Measurements from ENCODE around the gene SOX5. TPM values are rescaled to one million over a fixed set of nuclear protein-coding genes. Genes with fewer than 3 reads are reported as not detected.

The SOX5 gene
- polyA plus RNA-seq, 1 of the 3 experiments (the other 2 are of a cell fraction), result 0.21 TPM

DNA sequence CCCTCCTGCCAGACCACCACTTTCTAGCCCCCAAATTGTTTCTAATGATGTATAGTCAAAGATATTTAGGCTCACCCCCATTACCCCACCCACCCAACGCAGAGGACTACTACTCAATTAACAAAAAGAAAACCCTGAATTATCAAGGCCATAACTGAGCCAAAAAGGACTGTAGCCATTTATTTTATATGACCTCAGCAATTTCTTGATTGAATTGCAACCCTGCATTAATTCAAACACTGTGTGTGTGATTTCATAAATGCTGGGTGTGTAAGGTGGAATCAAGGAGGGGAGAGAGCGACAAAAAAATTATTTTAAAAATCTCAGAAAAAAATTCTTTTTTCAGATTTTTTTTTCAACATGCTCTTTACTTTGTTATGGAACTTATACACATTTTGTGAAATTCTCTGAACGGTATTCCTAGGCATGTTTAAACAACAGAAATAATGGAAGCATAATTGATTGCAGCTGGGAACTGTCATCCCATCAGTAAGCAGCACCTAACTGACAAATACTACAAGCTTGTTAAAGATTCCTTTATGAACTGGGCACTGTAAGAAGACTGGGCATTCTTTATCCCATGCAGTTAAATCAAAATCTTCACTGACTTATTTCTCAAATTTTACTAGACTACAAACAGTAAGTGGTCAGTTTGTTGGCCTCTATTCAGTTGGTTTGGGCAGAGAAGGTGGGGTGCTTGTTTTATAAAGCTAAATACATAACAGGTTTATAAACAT, 179.1 kb downstream of the SOX5 start:
- Histone ChIP-seq H4K20me1 (ENCODE audit: insufficient read depth) (no peaks in the 10 kb centered on the region), H3K79me2 (ENCODE audit: insufficient read depth) (no peaks in the 10 kb centered on the region), H2AFZ (ENCODE audit: low read depth) (no peak overlapping the region), H3K4me1 (ENCODE audit: control insufficient read depth in 1 of 2, insufficient read depth in 2 of 2, low read depth in 1 of 2, low read length in 1 of 2) (no peaks in the 10 kb centered on the region), H3F3A (replicated peaks; ENCODE audit: insufficient read depth) (no peaks in the 10 kb centered on the region), H3K4me2 (no peak overlapping the region), H3K36me3 (replicated peaks in 1 of 2; ENCODE audit: control insufficient read depth in 1 of 2, insufficient read depth in 2 of 2, low read length in 1 of 2) (no peaks in the 10 kb centered on the region), H3K9me2 (no peaks in the 10 kb centered on the region), H3K27ac (ENCODE audit: low read depth in 2 of 2, low read length in 1 of 2) (no peak overlapping the region), H3K27me3 (ENCODE audit: insufficient read depth) (no peaks in the 10 kb centered on the region), H3K4me3 (ENCODE audit: low read depth in 2 of 2, low read length in 1 of 2) (no peak overlapping the region), H3K9ac (no peak overlapping the region), H3K9me3 (no peaks in the 10 kb centered on the region)
- no peak for TF ChIP-seq RFX5 (IDR thresholded peaks at IDR 0.05; ENCODE audit: low read length)
- TF ChIP-seq FOSL2 (IDR thresholded peaks at IDR 0.05; ENCODE audit: borderline replicate concordance, low read depth), result no peak
- TF ChIP-seq, protein P1, sequence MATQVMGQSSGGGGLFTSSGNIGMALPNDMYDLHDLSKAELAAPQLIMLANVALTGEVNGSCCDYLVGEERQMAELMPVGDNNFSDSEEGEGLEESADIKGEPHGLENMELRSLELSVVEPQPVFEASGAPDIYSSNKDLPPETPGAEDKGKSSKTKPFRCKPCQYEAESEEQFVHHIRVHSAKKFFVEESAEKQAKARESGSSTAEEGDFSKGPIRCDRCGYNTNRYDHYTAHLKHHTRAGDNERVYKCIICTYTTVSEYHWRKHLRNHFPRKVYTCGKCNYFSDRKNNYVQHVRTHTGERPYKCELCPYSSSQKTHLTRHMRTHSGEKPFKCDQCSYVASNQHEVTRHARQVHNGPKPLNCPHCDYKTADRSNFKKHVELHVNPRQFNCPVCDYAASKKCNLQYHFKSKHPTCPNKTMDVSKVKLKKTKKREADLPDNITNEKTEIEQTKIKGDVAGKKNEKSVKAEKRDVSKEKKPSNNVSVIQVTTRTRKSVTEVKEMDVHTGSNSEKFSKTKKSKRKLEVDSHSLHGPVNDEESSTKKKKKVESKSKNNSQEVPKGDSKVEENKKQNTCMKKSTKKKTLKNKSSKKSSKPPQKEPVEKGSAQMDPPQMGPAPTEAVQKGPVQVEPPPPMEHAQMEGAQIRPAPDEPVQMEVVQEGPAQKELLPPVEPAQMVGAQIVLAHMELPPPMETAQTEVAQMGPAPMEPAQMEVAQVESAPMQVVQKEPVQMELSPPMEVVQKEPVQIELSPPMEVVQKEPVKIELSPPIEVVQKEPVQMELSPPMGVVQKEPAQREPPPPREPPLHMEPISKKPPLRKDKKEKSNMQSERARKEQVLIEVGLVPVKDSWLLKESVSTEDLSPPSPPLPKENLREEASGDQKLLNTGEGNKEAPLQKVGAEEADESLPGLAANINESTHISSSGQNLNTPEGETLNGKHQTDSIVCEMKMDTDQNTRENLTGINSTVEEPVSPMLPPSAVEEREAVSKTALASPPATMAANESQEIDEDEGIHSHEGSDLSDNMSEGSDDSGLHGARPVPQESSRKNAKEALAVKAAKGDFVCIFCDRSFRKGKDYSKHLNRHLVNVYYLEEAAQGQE (IDR thresholded peaks at IDR 0.05; ENCODE audit: low read depth, low read length), result no peak
- no peak for TF ChIP-seq NFIC (IDR thresholded peaks at IDR 0.05; ENCODE audit: borderline replicate concordance)
- no peak for TF ChIP-seq ELF1 (IDR thresholded peaks at IDR 0.05)
- TF ChIP-seq CHD2 (IDR thresholded peaks at IDR 0.05; ENCODE audit: low read length, partially characterized antibody), result no peak
- TF ChIP-seq, protein P2, sequence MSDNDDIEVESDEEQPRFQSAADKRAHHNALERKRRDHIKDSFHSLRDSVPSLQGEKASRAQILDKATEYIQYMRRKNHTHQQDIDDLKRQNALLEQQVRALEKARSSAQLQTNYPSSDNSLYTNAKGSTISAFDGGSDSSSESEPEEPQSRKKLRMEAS (IDR thresholded peaks at IDR 0.05; ENCODE audit: low read depth), result no peak
- TF ChIP-seq MXI1 (IDR thresholded peaks at IDR 0.05; ENCODE audit: low read depth, low read length), result no peak
- no peak for TF ChIP-seq TCF12 (IDR thresholded peaks at IDR 0.05)
- no peak for TF ChIP-seq FOXM1 (IDR thresholded peaks at IDR 0.05; ENCODE audit: low read depth)
- no peak for TF ChIP-seq YY1 (IDR thresholded peaks at IDR 0.05; ENCODE audit: low read depth)
- no peak for TF ChIP-seq FOXJ3 (CRISPR knock-in tag; IDR thresholded peaks at IDR 0.05)
- no peak for TF ChIP-seq JUND (IDR thresholded peaks at IDR 0.05)
- TF ChIP-seq RXRA (IDR thresholded peaks at IDR 0.05; ENCODE audit: borderline replicate concordance, low read depth), result no peak
- no peak for TF ChIP-seq EP300 (IDR thresholded peaks at IDR 0.05; ENCODE audit: borderline replicate concordance in 1 of 2, low read depth in 1 of 2, low read length in 1 of 2)
- TF ChIP-seq GATA2 (CRISPR knock-in tag; IDR thresholded peaks at IDR 0.05), result no peak
- TF ChIP-seq SMC3 (IDR thresholded peaks at IDR 0.05; ENCODE audit: low read depth, low read length), result no peak
- CTCF ChIA-PET, result no interaction called here
- DNase-seq, result no peak
- POLR2A ChIA-PET, result no interaction called here
- WGBS (ENCODE audit: low lambda C conversion rate), result 59% methylated on average over 3 of the region's 3 CpGs

Data from SK-N-SH (cell line).